ENCODE data around the gene MICU2. TPM values are rescaled to one million over a fixed set of nuclear protein-coding genes. Genes with fewer than 3 reads are reported as not detected.
A peak's percentile ranks its signal among the peaks of the same experiment; 100 is the strongest.

The MICU2 gene
- total RNA-seq, 1 experiment from 2014 or later = 24.2 TPM

DNA sequence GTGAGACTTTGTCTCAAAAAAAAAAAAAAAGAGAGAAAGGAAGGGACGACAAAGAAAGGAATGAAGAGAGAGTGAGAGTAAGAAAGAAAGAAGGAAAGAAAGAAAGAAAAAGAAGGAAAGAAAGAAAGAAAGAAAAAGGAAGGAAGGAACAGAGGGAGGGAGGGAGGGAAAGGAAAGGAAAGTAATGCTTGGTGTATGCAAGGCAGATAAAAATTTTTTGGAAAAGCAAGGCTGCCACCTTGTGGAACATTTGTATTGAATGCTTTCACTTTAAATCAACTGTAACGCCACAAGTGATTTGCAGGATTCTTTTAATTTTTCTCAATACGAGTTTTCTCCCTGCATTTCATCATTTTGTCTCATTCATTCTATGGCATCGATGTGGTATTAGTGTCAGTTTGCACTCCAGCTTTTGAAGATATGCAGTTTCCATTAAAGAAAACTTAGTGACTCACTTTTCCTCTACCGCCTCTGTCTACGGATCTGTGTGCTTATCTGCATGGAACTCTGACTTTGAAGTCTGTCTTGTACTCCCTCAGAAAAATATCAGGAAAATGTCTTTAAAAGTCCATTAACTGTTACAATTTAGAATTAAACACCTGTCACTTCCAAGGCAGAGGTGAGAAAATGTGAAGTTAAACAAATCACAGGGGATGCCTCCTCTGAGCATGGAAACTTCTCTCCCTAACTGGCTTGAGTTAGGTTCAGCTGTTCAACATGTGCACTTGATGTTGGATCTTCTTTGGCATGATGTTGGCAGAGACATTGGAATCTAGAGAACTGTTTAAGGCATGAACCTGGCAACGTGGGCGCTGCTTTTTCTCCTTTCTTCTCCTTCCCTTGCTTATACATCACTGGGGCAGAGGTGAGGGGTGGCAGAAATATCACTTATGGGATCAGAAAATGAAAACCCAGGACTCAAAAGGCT lies 124.8 kb downstream of the MICU2 start:
- TF ChIP-seq, protein P1, sequence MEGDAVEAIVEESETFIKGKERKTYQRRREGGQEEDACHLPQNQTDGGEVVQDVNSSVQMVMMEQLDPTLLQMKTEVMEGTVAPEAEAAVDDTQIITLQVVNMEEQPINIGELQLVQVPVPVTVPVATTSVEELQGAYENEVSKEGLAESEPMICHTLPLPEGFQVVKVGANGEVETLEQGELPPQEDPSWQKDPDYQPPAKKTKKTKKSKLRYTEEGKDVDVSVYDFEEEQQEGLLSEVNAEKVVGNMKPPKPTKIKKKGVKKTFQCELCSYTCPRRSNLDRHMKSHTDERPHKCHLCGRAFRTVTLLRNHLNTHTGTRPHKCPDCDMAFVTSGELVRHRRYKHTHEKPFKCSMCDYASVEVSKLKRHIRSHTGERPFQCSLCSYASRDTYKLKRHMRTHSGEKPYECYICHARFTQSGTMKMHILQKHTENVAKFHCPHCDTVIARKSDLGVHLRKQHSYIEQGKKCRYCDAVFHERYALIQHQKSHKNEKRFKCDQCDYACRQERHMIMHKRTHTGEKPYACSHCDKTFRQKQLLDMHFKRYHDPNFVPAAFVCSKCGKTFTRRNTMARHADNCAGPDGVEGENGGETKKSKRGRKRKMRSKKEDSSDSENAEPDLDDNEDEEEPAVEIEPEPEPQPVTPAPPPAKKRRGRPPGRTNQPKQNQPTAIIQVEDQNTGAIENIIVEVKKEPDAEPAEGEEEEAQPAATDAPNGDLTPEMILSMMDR (IDR thresholded peaks at IDR 0.05) = peak; percentile 55; the same call in 1 of the 2 replicates
- TF ChIP-seq, protein P2, sequence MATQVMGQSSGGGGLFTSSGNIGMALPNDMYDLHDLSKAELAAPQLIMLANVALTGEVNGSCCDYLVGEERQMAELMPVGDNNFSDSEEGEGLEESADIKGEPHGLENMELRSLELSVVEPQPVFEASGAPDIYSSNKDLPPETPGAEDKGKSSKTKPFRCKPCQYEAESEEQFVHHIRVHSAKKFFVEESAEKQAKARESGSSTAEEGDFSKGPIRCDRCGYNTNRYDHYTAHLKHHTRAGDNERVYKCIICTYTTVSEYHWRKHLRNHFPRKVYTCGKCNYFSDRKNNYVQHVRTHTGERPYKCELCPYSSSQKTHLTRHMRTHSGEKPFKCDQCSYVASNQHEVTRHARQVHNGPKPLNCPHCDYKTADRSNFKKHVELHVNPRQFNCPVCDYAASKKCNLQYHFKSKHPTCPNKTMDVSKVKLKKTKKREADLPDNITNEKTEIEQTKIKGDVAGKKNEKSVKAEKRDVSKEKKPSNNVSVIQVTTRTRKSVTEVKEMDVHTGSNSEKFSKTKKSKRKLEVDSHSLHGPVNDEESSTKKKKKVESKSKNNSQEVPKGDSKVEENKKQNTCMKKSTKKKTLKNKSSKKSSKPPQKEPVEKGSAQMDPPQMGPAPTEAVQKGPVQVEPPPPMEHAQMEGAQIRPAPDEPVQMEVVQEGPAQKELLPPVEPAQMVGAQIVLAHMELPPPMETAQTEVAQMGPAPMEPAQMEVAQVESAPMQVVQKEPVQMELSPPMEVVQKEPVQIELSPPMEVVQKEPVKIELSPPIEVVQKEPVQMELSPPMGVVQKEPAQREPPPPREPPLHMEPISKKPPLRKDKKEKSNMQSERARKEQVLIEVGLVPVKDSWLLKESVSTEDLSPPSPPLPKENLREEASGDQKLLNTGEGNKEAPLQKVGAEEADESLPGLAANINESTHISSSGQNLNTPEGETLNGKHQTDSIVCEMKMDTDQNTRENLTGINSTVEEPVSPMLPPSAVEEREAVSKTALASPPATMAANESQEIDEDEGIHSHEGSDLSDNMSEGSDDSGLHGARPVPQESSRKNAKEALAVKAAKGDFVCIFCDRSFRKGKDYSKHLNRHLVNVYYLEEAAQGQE (IDR thresholded peaks at IDR 0.05; ENCODE audit: insufficient read depth in 1 of 2, low read depth in 2 of 2, low read length in 1 of 2) = no peak
- TF ChIP-seq TCF7L2 (IDR thresholded peaks at IDR 0.05; ENCODE audit: low read depth, low read length) = no peak
- no peak for TF ChIP-seq SIN3A (IDR thresholded peaks at IDR 0.05; ENCODE audit: borderline replicate concordance, insufficient read depth, low read depth, low read length)
- POLR2A ChIA-PET = interaction anchor here (1.2 kb wide), 1 partner anchor 125 kb away, joined by 4 read pairs; the partner anchor contains the start of gene MICU2
- H3K4me3 ChIP-seq (ENCODE audit: low read depth in 2 of 2, low read length in 2 of 2) = peak overlapping the region; percentile 18 to 39; a peak in 3 of 4 replicates
- no peaks in the 10 kb centered on the region for H3K36me3 ChIP-seq (ENCODE audit: control insufficient read depth, insufficient read depth, low read length)
- DNase-seq (ENCODE audit: low read depth, low spot score) (peak; percentile 27), ATAC-seq (peak; percentile 73)
- CTCF ChIA-PET = interaction anchor here (0.6 to 0.7 kb wide), 2 partner anchors 10 to 20 kb away, joined by 3 to 4 read pairs; no protein-coding TSS in a partner anchor
- BruUV-seq (replicated peaks) = no TSS peak
- H3K9me3 ChIP-seq (ENCODE audit: control insufficient read depth, insufficient read depth, low read depth, low read length) = no peaks in the 10 kb centered on the region
- peaks cover 4% of the 10 kb centered on the region for H3K4me1 ChIP-seq (ENCODE audit: control insufficient read depth, insufficient read depth, low read length)
- H3K27ac ChIP-seq (ENCODE audit: low read length) = no peak overlapping the region
- H3K27me3 ChIP-seq (ENCODE audit: control insufficient read depth, insufficient read depth, low read length) = no peaks in the 10 kb centered on the region
- in situ Hi-C loops (cut with HindIII; ENCODE audit: low pct_unique_long_range_greater_than_20kb, low sequenced_read_pairs) = no loop called here
- intact Hi-C loops (cut with micrococcal nuclease; ENCODE audit: unreplicated experiment) = loop anchor here (2.0 kb wide), 1 partner anchor 182 kb away; no protein-coding TSS in a partner anchor

DNA sequence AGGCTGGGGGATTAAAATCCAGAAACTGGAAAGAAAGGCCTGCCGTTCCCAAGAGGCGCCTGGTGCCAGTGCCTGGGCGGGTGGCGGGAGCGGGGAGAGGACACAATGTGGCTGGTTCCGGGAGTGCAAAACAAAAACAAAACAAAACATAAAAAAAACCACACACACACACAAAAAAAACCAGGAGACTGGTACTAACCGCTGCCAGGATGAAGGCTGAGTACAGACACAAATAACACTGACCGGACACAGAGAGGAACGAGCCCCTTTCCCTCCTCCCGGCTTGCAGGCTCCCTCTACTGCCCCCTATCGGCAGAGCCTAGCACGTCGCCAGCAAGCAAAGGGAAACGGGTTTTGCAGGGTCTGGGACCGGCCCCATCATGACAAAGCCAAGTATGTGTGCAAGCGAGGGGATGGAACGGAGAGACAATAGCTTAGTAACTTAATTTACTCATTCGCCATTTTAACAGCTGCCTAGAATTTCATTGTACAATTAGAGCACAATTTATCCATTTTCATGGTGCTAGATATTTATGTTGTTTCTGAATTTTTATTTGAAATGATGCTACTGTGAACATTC lies 127.0 kb downstream of the MICU2 start:
- Histone ChIP-seq H3K36me3 (ENCODE audit: control insufficient read depth, insufficient read depth, low read length) (no peaks in the 10 kb centered on the region), H3K27me3 (ENCODE audit: control insufficient read depth, insufficient read depth, low read length) (no peaks in the 10 kb centered on the region), H3K4me3 (ENCODE audit: low read depth in 2 of 2, low read length in 2 of 2) (peak overlapping the region; percentile 33 to 36), H3K4me1 (ENCODE audit: control insufficient read depth, insufficient read depth, low read length) (peaks cover 4% of the 10 kb centered on the region), H3K27ac (ENCODE audit: low read length) (no peak overlapping the region), H3K9me3 (ENCODE audit: control insufficient read depth, insufficient read depth, low read depth, low read length) (no peaks in the 10 kb centered on the region)
- intact Hi-C loops (cut with micrococcal nuclease; ENCODE audit: unreplicated experiment) = no loop called here
- TF ChIP-seq, protein P1 (IDR thresholded peaks at IDR 0.05) = peak; percentile 94
- TF ChIP-seq SIN3A (IDR thresholded peaks at IDR 0.05; ENCODE audit: borderline replicate concordance, insufficient read depth, low read depth, low read length) = no peak
- ChIA-PET POLR2A (no interaction called here), CTCF (interaction anchor here (0.6 to 2.5 kb wide), 4 partner anchors 17 to 299 kb away, joined by 3 to 8 read pairs (median 6); no protein-coding TSS in a partner anchor)
- ATAC-seq (peak; percentile 73), DNase-seq (ENCODE audit: low read depth, low spot score) (peak; percentile 42)
- in situ Hi-C loops (cut with HindIII; ENCODE audit: low pct_unique_long_range_greater_than_20kb, low sequenced_read_pairs) = no loop called here
- no TSS peak for BruUV-seq (replicated peaks)
